Adrenal gland (tissue), 19 donors: ENCODE results near the gene NFKBIZ. TPM values are rescaled to one million over a fixed set of nuclear protein-coding genes. Genes with fewer than 3 reads are reported as not detected.
A peak's percentile ranks its signal among the peaks of the same experiment; 100 is the strongest.

Experiments
- DNase-seq, 7 donors: peaks; one replicate each; pipeline ENCODE4 v3.0.0-alpha.2; 2019 to 2020
- H3K27ac ChIP-seq, 5 donors: fragments of 200-600 bp; sonication (generic) in 4 of 5; 1 replicate in 3 of 5; 2 replicates in 2 of 5; pipeline versions ENCODE4 v1.5.1 to v1.8.0; 2016 to 2020; ENCODE audit warnings: mild to moderate bottlenecking in 1 of 5
- H3K27me3 ChIP-seq: fragments of 200-600 bp; 2 replicates; pipeline ENCODE4 v1.8.0; 2021
- H3K36me3 ChIP-seq, 2 donors: fragments of 200-600 bp; replicated peaks in 1 of 2; 1 replicate in 1 of 2; 2 replicates in 1 of 2; pipeline versions ENCODE4 v1.5.1 to v1.8.0; 2018 to 2022
- H3K4me1 ChIP-seq, 2 donors: fragments of 200-600 bp; replicated peaks in 1 of 2; 1 replicate in 1 of 2; 2 replicates in 1 of 2; pipeline versions ENCODE4 v1.5.1 to v1.8.0; 2018 to 2021
- H3K4me3 ChIP-seq, 4 donors: fragments of 200-600 bp; sonication (generic) in 3 of 4; one replicate each; pipeline ENCODE4 v1.5.1; 2016 to 2018
- H3K9me3 ChIP-seq, 3 donors: fragments of 200-600 bp; sonication (generic) in 1 of 3; replicated peaks in 1 of 3; 1 replicate in 2 of 3; 2 replicates in 1 of 3; pipeline versions ENCODE4 v1.5.1 to v1.8.0; 2016 to 2021
- CTCF ChIP-seq, 6 experiments: fragments of 450-650 bp in 4 of 6; fragments of 200-600 bp in 2 of 6; sonication (generic) in 1 of 6; IDR thresholded peaks; 1 replicate in 5 of 6; 2 replicates in 1 of 6; pipeline versions ENCODE4 v1.5.1 to v1.8.0; 2016 to 2021; ENCODE audit warnings: antibody characterized with exemption in 6 of 6, mild to moderate bottlenecking in 2 of 6, moderate library complexity in 1 of 6
- POLR2A ChIP-seq, 2 donors: fragments of 450-650 bp; IDR thresholded peaks; one replicate each; pipeline ENCODE4 v1.6.1; 2017; ENCODE audit warnings: antibody characterized with exemption in 2 of 2, mild to moderate bottlenecking in 2 of 2, moderate library complexity in 1 of 2
- WGBS, 4 donors: extraction: QIAGEN DNeasy Blood & Tissue Kit in 2 of 4; methylation state at CpG; one replicate each; pipeline versions ENCODE4 v1.1.5 to v1.1.7; 2013 to 2017; 5-methylcytosine and 5-hydroxymethylcytosine counted together
- intact Hi-C, 2 donors: fragments of 100-400 bp; cut with DNase I; formaldehyde crosslinking; loops; one replicate each; pipeline versions ENCODE4 v1.14.1 to v1.15.0; 2022 to 2023
- long read RNA-seq, 10 donors: library from polyadenylated mRNA in 3 of 10; unstranded in 2 of 10; stranded (forward) in 1 of 10; transcript quantifications; one replicate each; pipeline ENCODE4 v2.0.0 and lab custom pipeline, GENCODE V29; 2021 to 2026
- polyA plus RNA-seq, 3 donors: library from polyadenylated mRNA; stranded (reverse); fragments of 200-250 nt in 2 of 3; fragments of 350-450 nt in 1 of 3; fragmentation: Illumina TruSeq in 1 of 3; extraction: RNeasy Lipid Tissue Mini Kit (QIAGEN cat#74804) in 1 of 3; gene quantifications; one replicate each; pipeline ENCODE4 v1.2.3, GENCODE V29; 2013 to 2014
- total RNA-seq, 9 donors: library from RNA; depleted of rRNA in 4 of 9; stranded (reverse); fragments of >200 nt in 4 of 9; fragments of 120-200 nt in 1 of 9; fragmentation: NEBNext Ultra II Directional in 1 of 9; extraction: Animal tissue kit (Norgen Biotek cat#: 25700) in 1 of 9; gene quantifications; one replicate each; pipeline versions ENCODE4 v1.1.0 to v1.2.4, GENCODE V29; 2013 to 2023
- donor health status: healthy with polysubstance abuse.
- donor health status: Bipolar disorder and iron deficiency.
- donor health status: DM: yes; HTN: yes; CAD: no.
- donor health status: DM: no; HTN: no; CAD: no.
- donor health status: DM: no; HTN: no; CAD: no.
- donor health status: DM: yes; HTN: yes; CAD: no.

The NFKBIZ gene
- 10 to 100 TPM in 5 of 9 donors, 1 to 10 TPM in 4; 5.4 to 21.8 (median 14.6) TPM for total RNA-seq
- polyA plus RNA-seq = 1 to 10 TPM; 3.1 to 8.0 (median 7.2) TPM
- long read RNA-seq, donor 1 = 0 reads
- long read RNA-seq, donor 2, partial matches to known transcripts = 0 of 1 reads
- long read RNA-seq, donor 2, other reads (novel, unspliced or antisense) = 0 of 1 reads
- long read RNA-seq, donor 3 = 0 reads
- long read RNA-seq, donor 4, partial matches to known transcripts = 0 of 1 reads
- long read RNA-seq, donor 4, other reads (novel, unspliced or antisense) = 0 of 1 reads
- long read RNA-seq, donor 5, partial matches to known transcripts = 0 of 5 reads
- long read RNA-seq, donor 5, other reads (novel, unspliced or antisense) = 3 of 5 reads
- long read RNA-seq, donor 6, partial matches to known transcripts = 0 of 1 reads
- long read RNA-seq, donor 6, other reads (novel, unspliced or antisense) = 1 of 1 reads
- long read RNA-seq, donor 7 = 0 reads
- long read RNA-seq, donor 8 = 0 reads
- long read RNA-seq, donor 9 = 0 reads
- long read RNA-seq, donor 10 = 0 reads

GRCh38 chr3:101848754-101849713 lies at the start of gene NFKBIZ:
TSS of gene NFKBIZ (plus strand) at chr3:101849514. CDS start at chr3:101849629, 115 bp downstream.
- no peaks in the 10 kb centered on the region for H3K27me3 ChIP-seq
- intact Hi-C loops = no loop called here
- peak within 1 kb of the TSS; percentile 61 to 97 (median 85) for H3K4me3 ChIP-seq
- no peak for TF ChIP-seq CTCF (IDR thresholded peaks at IDR 0.05)
- TF ChIP-seq POLR2A (IDR thresholded peaks at IDR 0.05) = peak; percentile 96 to 97
- peaks cover 4 to 22% of the 10 kb centered on the region in 2 donors for H3K4me1 ChIP-seq
- 1 to 9% (median 2%) methylated on average over 14 to 95 of the region's 95 CpGs for WGBS, 4 donors
- peaks cover 0 to 22% of the 10 kb centered on the region in 2 donors for H3K36me3 ChIP-seq
- H3K27ac ChIP-seq = peak within 1 kb of the TSS; percentile 66 to 100 (median 96)
- H3K9me3 ChIP-seq = no peaks in the 10 kb centered on the region
- peak; percentile 96 to 98 (median 97) for DNase-seq

GRCh38 chr3:101801174-101801573 lies 48.1 kb upstream of the NFKBIZ start:
- H3K27me3 ChIP-seq = no peaks in the 10 kb centered on the region
- TF ChIP-seq POLR2A (IDR thresholded peaks at IDR 0.05) (no peak), CTCF (IDR thresholded peaks at IDR 0.05) (no peak)
- no peaks in the 10 kb centered on the region for H3K4me1 ChIP-seq
- no peak for DNase-seq
- WGBS, 4 donors = 91 to 93% (median 92%) methylated on average over 4 of the region's 4 CpGs
- H3K4me3 ChIP-seq = no peak overlapping the region
- H3K27ac ChIP-seq = no peak overlapping the region
- H3K36me3 ChIP-seq = peaks cover 0 to 11% of the 10 kb centered on the region in 2 donors
- no peaks in the 10 kb centered on the region for H3K9me3 ChIP-seq
- intact Hi-C loops = no loop called here

DNA sequence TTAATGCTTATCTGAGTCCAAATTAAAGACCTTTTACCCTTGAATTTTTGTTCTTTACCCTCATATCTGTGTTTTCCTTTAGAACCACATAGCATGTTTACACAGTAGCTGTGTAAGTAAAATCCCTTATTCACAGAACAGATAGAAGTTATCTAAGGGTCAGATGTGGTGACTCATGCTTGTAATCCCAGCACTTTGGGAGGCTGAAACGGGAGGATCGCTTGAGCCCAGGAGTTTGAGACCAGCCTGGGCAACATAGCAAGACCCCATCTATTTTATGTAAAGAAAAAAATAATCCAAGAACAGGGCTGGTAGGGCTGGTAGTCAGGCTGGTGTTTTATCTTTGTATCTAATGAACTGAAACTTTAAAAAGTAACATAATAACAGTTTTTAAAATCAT lies 47.1 kb upstream of the NFKBIZ start:
- H3K4me1 ChIP-seq = no peaks in the 10 kb centered on the region
- DNase-seq = no peak
- peaks cover 0 to 11% of the 10 kb centered on the region in 2 donors for H3K36me3 ChIP-seq
- TF ChIP-seq CTCF (IDR thresholded peaks at IDR 0.05) (no peak), POLR2A (IDR thresholded peaks at IDR 0.05) (no peak)
- H3K4me3 ChIP-seq = no peak overlapping the region
- H3K27ac ChIP-seq = no peak overlapping the region
- 90 to 93% (median 91%) methylated on average over 2 of the region's 2 CpGs for WGBS, 4 donors
- intact Hi-C loops = no loop called here
- H3K9me3 ChIP-seq = no peaks in the 10 kb centered on the region
- H3K27me3 ChIP-seq = no peaks in the 10 kb centered on the region
